ACHN (cell line): Measurements from ENCODE around the gene HIPK2.

Source experiments
- DNase-seq: peaks from one replicate; pipeline ENCODE4 v3.0.0-alpha.2; 2015
- in situ Hi-C: cut with HindIII; loops from 2 replicates; pipeline ENCODE4 v1.10.0; 2017; ENCODE audit warnings: low sequenced_read_pairs, low pct_ligation_motif_present, low pct_unique_long_range_greater_than_20kb

The HIPK2 gene

DNA sequence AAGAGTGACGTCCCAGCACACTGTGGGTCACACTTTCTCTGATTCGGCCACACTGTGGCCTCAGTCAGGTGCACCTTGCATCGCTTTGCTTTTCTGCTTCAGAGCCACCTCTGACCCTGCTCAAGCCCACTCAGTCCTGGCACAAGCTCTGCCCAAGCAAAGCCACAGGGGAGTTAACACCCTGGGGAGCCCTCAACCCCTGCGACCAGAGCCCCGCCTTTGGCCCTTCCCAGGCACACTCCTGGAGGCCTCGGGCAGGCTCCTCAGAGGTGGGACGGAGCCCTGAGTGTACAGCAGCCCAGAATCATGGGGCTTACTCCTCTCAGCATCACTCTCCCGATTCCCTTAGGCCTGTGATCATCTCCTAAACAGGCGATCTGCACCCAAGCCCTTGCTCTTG, 71.0 kb downstream of the HIPK2 start:
- in situ Hi-C loops: no loop called here
- DNase-seq: no peak

DNA sequence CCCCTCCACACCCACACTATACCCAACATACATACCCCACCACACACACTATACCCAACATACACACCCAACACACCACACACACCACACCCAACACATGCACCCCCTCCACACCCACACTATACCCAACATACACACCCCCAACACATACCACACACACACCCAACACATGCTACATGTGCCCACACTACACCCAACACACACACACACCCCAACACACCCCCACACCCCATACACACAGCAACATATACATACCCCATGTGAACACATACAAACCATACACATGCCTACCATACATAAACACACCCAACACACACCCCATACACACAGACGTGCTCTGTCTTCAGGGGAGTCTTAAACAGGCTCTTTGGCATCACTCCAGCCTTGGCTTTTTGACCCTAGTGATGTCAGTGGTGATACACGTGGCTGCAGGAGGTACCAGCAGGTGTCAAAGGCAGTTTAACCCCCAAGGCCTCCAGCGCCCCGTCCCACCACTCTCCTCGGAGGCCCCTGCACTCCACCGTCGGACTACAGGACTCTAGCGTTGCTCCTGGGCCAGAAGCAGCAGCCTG, 73.4 kb downstream of the HIPK2 start:
- in situ Hi-C loops: no loop called here
- DNase-seq: no peak

- in situ Hi-C loops: no loop called here
- no peak for DNase-seq
Observed at GRCh38 chr7:139703487-139704307, 74.1 kb downstream of the HIPK2 start.

GRCh38 chr7:139702811-139703486, 74.8 kb downstream of the HIPK2 start:
- in situ Hi-C loops: no loop called here
- DNase-seq: no peak

DNA sequence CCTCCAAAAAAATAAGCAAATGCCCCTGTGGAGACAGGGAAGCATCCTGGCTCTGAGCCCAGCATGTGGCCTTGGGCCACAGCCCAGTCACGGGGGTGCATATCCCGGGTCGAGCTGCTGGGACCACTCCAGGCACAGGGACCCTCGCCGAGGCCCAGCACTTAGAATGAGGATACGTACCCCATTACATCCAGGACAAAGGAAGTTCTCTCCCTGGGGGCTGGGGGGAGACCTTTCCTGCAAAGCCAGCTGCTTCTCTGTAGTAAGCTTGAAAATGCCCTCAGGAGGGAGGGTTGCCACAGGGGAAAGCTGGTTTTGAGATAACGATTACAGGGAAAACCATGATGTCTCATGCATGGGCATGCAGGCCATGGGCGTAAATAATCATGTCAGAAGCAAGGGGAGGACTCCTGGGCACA, 75.5 kb downstream of the HIPK2 start:
- DNase-seq: no peak
- in situ Hi-C loops: no loop called here

- DNase-seq: no peak
- in situ Hi-C loops: no loop called here
Observed at GRCh38 chr7:139701908-139702307, 75.9 kb downstream of the HIPK2 start.

GRCh38 chr7:139700505-139701235, 77.1 kb downstream of the HIPK2 start:
- DNase-seq: no peak
- in situ Hi-C loops: no loop called here

DNA sequence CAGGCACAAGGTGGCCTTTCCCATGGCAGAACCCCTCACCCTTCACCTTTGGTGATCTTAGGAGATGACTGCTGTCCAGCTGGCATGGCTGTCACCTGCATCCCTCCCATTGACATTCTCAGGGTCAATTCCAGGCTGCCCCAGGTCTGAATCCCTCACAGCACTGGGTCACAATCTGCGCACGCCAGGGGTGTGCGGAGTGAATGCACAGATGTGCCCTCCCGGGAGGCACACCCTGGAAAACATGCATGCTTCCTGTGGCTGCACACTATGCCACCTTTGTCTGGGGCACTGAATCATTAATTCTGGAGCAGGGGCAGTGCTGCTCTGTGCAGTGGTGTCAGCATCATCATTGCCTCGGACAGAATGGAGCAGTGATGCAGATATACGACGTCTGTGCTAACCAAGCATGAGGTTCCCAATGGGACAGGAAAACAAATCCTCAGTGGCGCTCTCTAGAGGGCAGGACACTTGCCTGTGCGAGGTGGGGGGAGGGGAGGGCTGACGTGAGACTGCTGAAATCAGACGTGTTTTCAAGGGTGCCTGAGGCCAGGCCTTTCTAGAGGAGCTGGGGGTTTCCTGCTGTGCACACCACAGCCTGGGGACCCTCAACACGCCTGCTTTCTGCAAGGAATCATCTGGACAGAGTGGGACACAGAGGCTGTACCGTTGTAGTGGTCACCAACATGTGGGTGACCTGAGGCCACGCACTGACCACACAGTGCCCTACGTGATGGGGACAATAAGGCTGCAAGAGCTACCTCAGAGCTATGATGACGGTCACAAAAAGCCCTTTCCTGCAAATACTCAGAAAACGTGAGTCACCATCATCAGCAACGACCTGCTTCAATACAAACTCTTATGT, 77.9 kb downstream of the HIPK2 start:
- in situ Hi-C loops: no loop called here
- peak; percentile 15 for DNase-seq

DNA sequence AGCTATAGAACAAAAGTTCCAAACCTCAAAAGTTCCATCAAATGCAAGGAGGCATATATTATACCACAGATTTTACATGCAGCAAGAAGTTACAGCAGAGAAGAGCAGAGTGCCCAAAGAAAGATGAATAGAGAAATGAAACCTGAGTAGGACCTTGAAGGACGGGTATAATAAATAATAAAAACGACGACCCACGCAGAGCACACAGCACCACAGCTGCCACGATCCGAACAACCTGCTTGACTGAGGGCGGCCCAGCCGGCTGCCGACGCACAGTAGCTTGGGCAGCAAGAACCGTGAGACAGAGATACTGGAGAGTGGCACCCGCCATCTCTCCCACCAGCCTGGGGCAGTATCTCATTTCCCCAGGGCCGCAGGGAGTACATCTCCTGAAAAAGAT, 79.0 kb downstream of the HIPK2 start:
- DNase-seq: no peak
- in situ Hi-C loops: no loop called here

- DNase-seq: no peak
- in situ Hi-C loops: no loop called here
Observed at GRCh38 chr7:139698278-139698677, 79.5 kb downstream of the HIPK2 start.

DNA sequence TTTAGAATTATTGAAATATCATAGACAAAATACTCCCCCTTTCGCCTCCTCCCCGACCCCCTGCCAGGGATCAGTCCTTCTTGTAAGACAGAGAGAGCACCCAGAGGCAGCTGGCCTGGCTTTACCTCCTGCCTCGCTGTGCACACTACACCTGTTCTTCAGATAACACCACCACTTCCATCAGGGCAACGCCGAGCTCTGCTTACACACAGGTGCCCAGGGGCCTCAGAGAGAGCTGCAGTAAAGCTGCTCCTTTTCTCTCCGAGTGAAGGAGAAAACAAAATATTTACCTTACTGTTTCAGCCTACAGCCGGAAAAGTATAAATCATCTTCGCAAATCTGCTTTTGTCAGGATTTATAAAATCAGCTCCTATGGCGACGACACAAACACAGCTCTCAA, 80.7 kb downstream of the HIPK2 start:
- in situ Hi-C loops: no loop called here
- no peak for DNase-seq

- in situ Hi-C loops: no loop called here
- DNase-seq: no peak
Observed at GRCh38 chr7:139696552-139696951, 81.2 kb downstream of the HIPK2 start.

DNA sequence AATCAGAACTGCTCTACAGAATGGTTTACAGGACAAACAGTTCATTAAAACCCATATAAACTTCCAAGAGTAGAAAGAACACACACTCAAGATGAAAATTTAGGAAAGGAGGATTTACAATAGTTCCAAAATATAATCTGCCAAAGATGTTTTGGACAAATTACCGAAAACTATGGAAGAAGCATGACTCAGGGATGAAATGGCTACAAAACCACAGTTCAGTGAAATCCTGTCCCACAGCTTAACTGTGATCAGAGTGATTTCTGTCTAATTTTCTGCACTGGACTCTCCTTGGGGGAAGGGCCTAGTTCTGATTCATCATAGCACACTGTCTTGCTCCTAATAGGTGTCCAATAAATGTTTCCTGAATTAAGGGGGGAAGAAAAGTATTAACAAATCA, 82.2 kb downstream of the HIPK2 start:
- in situ Hi-C loops: no loop called here
- DNase-seq: no peak

DNA sequence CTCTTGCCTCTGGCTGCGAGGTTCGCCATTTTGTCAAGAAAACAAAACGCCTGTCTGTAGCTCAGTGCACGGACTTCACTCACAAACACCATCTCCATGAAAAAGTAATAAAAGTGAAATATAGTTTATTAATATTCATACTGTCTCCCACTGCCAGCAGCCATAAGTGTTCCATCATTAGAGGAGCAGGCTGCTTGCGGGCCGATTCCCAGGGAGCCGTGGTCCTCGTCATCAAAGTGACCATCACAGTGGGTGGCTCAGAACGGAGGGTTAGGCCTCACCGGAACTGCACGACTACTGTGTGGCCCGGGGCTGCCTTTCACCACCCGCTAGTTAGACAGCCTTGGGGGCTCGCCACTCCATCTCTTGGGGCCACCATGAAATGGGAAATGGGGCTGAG, 82.7 kb downstream of the HIPK2 start:
- in situ Hi-C loops: no loop called here
- DNase-seq: no peak

DNA sequence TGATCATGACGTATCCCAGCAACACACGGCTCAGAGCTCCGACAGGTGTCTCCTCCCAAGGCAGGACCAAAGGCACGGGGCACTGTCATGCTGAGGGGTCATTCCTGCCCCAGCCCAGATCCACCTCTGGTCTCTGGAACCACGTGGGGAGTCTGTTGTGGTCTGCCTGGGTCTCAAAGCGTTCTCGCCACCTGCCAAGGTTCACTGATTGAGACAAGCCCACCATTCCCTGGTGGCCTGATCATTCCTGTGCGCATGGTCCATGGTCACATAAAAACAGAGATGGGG, 83.5 kb downstream of the HIPK2 start:
- in situ Hi-C loops: no loop called here
- DNase-seq: no peak

GRCh38 chr7:139693651-139694388, 84.0 kb downstream of the HIPK2 start:
- DNase-seq: no peak
- in situ Hi-C loops: no loop called here

- in situ Hi-C loops: no loop called here
- no peak for DNase-seq
Observed at GRCh38 chr7:139692723-139693122, 85.1 kb downstream of the HIPK2 start.

- in situ Hi-C loops: no loop called here
- DNase-seq: no peak
Observed at GRCh38 chr7:139691253-139691781, 86.5 kb downstream of the HIPK2 start.
